ENCODE measurements around the gene AGBL1. TPM values are rescaled to one million over a fixed set of nuclear protein-coding genes. Genes with fewer than 3 reads are reported as not detected.

Gene AGBL1
- total RNA-seq, 1 experiment from 2014 or later = not detected

DNA sequence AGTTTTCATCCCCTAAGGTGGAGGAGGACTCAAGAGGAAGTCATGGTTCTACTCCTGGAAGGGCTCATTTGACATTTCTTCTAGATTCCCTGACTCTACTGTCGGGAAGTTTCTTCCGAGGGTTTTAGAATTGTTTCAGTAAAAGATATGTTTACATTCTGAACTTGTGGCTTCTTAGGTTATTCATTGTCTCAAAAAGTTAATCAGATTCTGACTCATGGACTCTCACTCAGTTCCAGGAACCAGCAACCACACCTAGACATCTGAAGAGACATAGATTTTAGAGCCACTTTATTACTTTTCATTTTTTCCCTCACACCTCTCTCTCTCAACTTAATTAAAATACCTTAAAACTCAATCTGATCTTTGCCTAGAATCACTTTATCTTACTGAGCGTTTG lies 862.6 kb downstream of the AGBL1 start:
- Histone ChIP-seq H2AFZ (ENCODE audit: low read length) (no peak overlapping the region), H3K14ac (ENCODE audit: insufficient read depth, low read length) (no peak overlapping the region), H3K9ac (ENCODE audit: extremely low read depth, insufficient read length, low read length) (no peak overlapping the region), H3K27ac (ENCODE audit: insufficient read length, low read depth, low read length) (no peak overlapping the region), H2BK12ac (ENCODE audit: insufficient read length, low read depth, low read length) (no peak overlapping the region), H3K4me2 (ENCODE audit: insufficient read depth, insufficient read length, low read length) (no peak overlapping the region), H4K5ac (ENCODE audit: insufficient read length, low read depth, low read length) (no peak overlapping the region), H3K79me2 (ENCODE audit: insufficient read depth, low read length) (no peaks in the 10 kb centered on the region), H3K4ac (ENCODE audit: low read depth, low read length) (no peak overlapping the region), H2BK20ac (ENCODE audit: low read depth, low read length, poor library complexity, severe bottlenecking) (no peak overlapping the region), H3K27me3 (ENCODE audit: insufficient read depth, low read length) (no peaks in the 10 kb centered on the region), H4K20me1 (ENCODE audit: control insufficient read depth, insufficient read depth, insufficient read length) (no peaks in the 10 kb centered on the region), H3K79me1 (ENCODE audit: insufficient read depth, low read depth, low read length, poor library complexity, severe bottlenecking) (no peaks in the 10 kb centered on the region), H2BK120ac (ENCODE audit: low read depth, low read length, poor library complexity, severe bottlenecking) (no peak overlapping the region), H4K91ac (ENCODE audit: insufficient read length, low read depth, low read length) (no peak overlapping the region), H3K18ac (ENCODE audit: insufficient read length, low read depth, low read length) (no peak overlapping the region), H4K8ac (replicated peaks; ENCODE audit: insufficient read length, low read depth, low read length) (no peak overlapping the region), H2AK5ac (ENCODE audit: insufficient read length, low read length) (no peak overlapping the region), H2BK5ac (ENCODE audit: insufficient read length, low read length) (no peak overlapping the region), H3T11ph (ENCODE audit: low read length) (no peak overlapping the region), H3K23me2 (ENCODE audit: insufficient read length, low read depth, low read length, poor library complexity, severe bottlenecking) (no peaks in the 10 kb centered on the region), H3K56ac (ENCODE audit: insufficient read length, low read depth, low read length) (no peak overlapping the region), H3K4me1 (ENCODE audit: insufficient read depth, low read length) (no peaks in the 10 kb centered on the region), H3K23ac (ENCODE audit: insufficient read length, low read depth, low read length) (no peak overlapping the region), H3K9me3 (ENCODE audit: control insufficient read depth, low read depth, low read length) (no peaks in the 10 kb centered on the region), H2BK15ac (ENCODE audit: low read depth, low read length) (no peak overlapping the region)
- H3K27ac Mint-ChIP-seq = no peak overlapping the region
- no CpG with 5 or more reads among the region's 3 CpGs for WGBS (ENCODE audit: extremely low coverage, insufficient read length, low lambda C conversion rate)
- H3K36me3 Mint-ChIP-seq (ENCODE audit: insufficient read depth in 1 of 3, low read depth in 3 of 3) = no peaks in the 10 kb centered on the region
- no peak for DNase-seq
- no peaks in the 10 kb centered on the region for H3K27me3 Mint-ChIP-seq (ENCODE audit: low read depth)
- 0 out of 5 replicates have a peak, but pooled peaks cover 0 to 3% of the 10 kb centered on the region in 2 experiments for H3K9me3 Mint-ChIP-seq
- H3K4me3 Mint-ChIP-seq = no peak overlapping the region
- TF ChIP-seq, protein P1, sequence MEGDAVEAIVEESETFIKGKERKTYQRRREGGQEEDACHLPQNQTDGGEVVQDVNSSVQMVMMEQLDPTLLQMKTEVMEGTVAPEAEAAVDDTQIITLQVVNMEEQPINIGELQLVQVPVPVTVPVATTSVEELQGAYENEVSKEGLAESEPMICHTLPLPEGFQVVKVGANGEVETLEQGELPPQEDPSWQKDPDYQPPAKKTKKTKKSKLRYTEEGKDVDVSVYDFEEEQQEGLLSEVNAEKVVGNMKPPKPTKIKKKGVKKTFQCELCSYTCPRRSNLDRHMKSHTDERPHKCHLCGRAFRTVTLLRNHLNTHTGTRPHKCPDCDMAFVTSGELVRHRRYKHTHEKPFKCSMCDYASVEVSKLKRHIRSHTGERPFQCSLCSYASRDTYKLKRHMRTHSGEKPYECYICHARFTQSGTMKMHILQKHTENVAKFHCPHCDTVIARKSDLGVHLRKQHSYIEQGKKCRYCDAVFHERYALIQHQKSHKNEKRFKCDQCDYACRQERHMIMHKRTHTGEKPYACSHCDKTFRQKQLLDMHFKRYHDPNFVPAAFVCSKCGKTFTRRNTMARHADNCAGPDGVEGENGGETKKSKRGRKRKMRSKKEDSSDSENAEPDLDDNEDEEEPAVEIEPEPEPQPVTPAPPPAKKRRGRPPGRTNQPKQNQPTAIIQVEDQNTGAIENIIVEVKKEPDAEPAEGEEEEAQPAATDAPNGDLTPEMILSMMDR (conservative IDR thresholded peaks at IDR 0.05) = no peak
- H3K4me1 Mint-ChIP-seq = peaks cover 9 to 16% of the 10 kb centered on the region in 2 experiments

Data from H9 (cell line).